Chondrocyte (in vitro differentiated cells): ENCODE measurements around the gene RERE. TPM values are rescaled to one million over a fixed set of nuclear protein-coding genes. Genes with fewer than 3 reads are reported as not detected.

Experiments used
- DNase-seq: peaks from one replicate; pipeline ENCODE4 v3.0.0; 2021; ENCODE audit warnings: mixed read lengths, low spot score
- H3K27ac Mint-ChIP-seq: one replicate; pipeline ENCODE4 v1.8.0; 2021; ENCODE audit warnings: mild to moderate bottlenecking, moderate library complexity, mixed read lengths; ENCODE audit not compliant: unreplicated experiment
- H3K27me3 Mint-ChIP-seq: 2 replicates; pipeline ENCODE4 v1.8.0; 2021; ENCODE audit warnings: low read depth, mixed read lengths
- H3K36me3 Mint-ChIP-seq: 2 replicates; pipeline ENCODE4 v1.8.0; 2021; ENCODE audit warnings: low read depth, mixed read lengths
- H3K4me1 Mint-ChIP-seq: 2 replicates; pipeline ENCODE4 v1.8.0; 2021; ENCODE audit warnings: low read depth, mild to moderate bottlenecking, mixed read lengths
- H3K4me3 Mint-ChIP-seq: one replicate; pipeline ENCODE4 v1.8.0; 2021; ENCODE audit warnings: mild to moderate bottlenecking, moderate library complexity, mixed read lengths; ENCODE audit not compliant: unreplicated experiment
- H3K9me3 Mint-ChIP-seq: 2 replicates; pipeline ENCODE4 v1.8.0; 2021; ENCODE audit warnings: low read depth, mixed read lengths
- total RNA-seq: library from RNA; stranded (reverse); gene quantifications from 3 replicates; pipeline ENCODE4 v1.2.1, GENCODE V29; 2021
- TF ChIP-seq, protein P1 (sequence below): fragments of 200-600 bp; sonication (generic); IDR thresholded peaks from 2 replicates; pipeline ENCODE4 v1.5.0; 2021; ENCODE audit warnings: antibody characterized with exemption, mild to moderate bottlenecking, moderate library complexity

RERE gene
- total RNA-seq, 1 donor from 2014 or later, result 64.9 TPM

- H3K4me1 Mint-ChIP-seq, result peaks cover 27% of the 10 kb centered on the region
- H3K4me3 Mint-ChIP-seq, result no peak overlapping the region
- TF ChIP-seq, protein P1, sequence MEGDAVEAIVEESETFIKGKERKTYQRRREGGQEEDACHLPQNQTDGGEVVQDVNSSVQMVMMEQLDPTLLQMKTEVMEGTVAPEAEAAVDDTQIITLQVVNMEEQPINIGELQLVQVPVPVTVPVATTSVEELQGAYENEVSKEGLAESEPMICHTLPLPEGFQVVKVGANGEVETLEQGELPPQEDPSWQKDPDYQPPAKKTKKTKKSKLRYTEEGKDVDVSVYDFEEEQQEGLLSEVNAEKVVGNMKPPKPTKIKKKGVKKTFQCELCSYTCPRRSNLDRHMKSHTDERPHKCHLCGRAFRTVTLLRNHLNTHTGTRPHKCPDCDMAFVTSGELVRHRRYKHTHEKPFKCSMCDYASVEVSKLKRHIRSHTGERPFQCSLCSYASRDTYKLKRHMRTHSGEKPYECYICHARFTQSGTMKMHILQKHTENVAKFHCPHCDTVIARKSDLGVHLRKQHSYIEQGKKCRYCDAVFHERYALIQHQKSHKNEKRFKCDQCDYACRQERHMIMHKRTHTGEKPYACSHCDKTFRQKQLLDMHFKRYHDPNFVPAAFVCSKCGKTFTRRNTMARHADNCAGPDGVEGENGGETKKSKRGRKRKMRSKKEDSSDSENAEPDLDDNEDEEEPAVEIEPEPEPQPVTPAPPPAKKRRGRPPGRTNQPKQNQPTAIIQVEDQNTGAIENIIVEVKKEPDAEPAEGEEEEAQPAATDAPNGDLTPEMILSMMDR, result no peak
- H3K27ac Mint-ChIP-seq, result no peak overlapping the region
- no peak for DNase-seq
- H3K9me3 Mint-ChIP-seq, result no peaks in the 10 kb centered on the region
- no peaks in the 10 kb centered on the region for H3K27me3 Mint-ChIP-seq
- peaks cover 13% of the 10 kb centered on the region for H3K36me3 Mint-ChIP-seq
These were observed 397.6 kb downstream of the RERE start for GRCh38 chr1:8419861-8420260.

- Mint-ChIP-seq H3K27ac (no peak overlapping the region), H3K36me3 (peaks cover 13% of the 10 kb centered on the region), H3K27me3 (no peaks in the 10 kb centered on the region), H3K4me3 (no peak overlapping the region), H3K9me3 (no peaks in the 10 kb centered on the region), H3K4me1 (peaks cover 20% of the 10 kb centered on the region)
- no peak for DNase-seq
- TF ChIP-seq, protein P1, result no peak
These were observed 398.3 kb downstream of the RERE start for GRCh38 chr1:8419172-8419571.

DNA sequence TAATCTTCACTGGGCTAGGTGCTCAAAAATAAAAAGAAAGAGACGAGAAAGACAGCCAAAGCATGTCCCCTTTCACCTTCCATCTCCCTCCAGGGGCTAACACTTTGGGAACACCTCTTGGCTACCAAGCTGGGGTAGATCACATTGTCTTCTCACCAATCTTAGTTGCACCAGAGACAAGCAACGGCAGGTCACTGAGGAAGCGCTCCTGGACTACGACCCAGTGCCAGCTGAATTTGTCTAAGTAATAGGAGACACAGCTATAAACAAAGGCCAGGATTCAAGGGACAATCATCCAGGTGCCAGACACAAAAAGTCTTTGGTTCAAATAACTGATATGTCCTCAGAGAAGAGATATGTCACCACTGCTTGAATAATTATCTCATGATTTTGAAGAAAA, 399.1 kb downstream of the RERE start:
- Mint-ChIP-seq H3K4me1 (peaks cover 19% of the 10 kb centered on the region), H3K27me3 (no peaks in the 10 kb centered on the region), H3K36me3 (peaks cover 13% of the 10 kb centered on the region), H3K27ac (peak overlapping the region; percentile 45), H3K4me3 (no peak overlapping the region), H3K9me3 (no peaks in the 10 kb centered on the region)
- TF ChIP-seq, protein P1, result no peak
- no peak for DNase-seq

DNA sequence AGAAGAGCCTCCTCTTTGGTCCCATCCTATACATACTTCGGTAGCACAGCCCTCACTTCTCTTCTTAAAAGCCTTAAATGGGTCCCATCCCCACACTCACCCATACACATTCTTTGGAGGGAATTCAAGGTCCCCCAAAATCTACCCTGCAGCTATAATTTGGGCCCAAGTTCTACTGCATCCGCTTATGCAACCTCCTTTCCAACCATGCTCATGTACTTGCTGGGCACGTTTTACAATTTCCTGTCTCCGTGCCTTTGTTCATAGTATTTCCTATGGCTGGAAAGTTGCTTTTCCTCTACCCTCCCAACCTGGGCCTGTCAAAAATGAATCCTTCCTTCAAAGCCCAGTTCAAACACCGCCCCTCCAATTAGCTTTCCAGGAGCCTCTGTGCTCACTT, 399.8 kb downstream of the RERE start:
- H3K27ac Mint-ChIP-seq, result peak overlapping the region; percentile 29
- H3K9me3 Mint-ChIP-seq, result no peaks in the 10 kb centered on the region
- H3K4me3 Mint-ChIP-seq, result no peak overlapping the region
- DNase-seq, result no peak
- peaks cover 13% of the 10 kb centered on the region for H3K36me3 Mint-ChIP-seq
- TF ChIP-seq, protein P1, result no peak
- no peaks in the 10 kb centered on the region for H3K27me3 Mint-ChIP-seq
- H3K4me1 Mint-ChIP-seq, result peaks cover 22% of the 10 kb centered on the region

DNA sequence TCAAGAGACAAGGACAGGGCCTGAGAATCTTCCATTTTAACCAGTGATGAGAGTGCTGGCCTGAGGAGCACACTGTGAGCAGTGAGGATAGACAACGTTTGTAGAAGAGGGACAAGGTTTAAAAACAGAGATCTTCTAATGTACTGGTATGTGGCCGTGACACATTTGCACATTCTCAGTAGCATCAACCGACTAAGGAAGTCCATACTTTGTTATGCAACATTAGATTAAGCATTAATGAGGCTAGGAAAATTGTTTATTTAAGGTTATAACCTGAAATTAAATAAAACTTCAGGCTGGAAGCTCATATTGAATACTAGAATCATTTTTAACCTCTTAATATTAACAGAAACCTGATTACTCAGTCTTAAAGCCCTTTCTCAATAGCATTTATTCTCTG, 400.6 kb downstream of the RERE start:
- no peaks in the 10 kb centered on the region for H3K27me3 Mint-ChIP-seq
- no peak overlapping the region for H3K4me3 Mint-ChIP-seq
- peaks cover 13% of the 10 kb centered on the region for H3K36me3 Mint-ChIP-seq

More for the DNA sequence above, 400.6 kb downstream of the RERE start:
- H3K9me3 Mint-ChIP-seq, result no peaks in the 10 kb centered on the region
- DNase-seq, result no peak
- TF ChIP-seq, protein P1, result no peak
- no peak overlapping the region for H3K27ac Mint-ChIP-seq
- H3K4me1 Mint-ChIP-seq, result peaks cover 30% of the 10 kb centered on the region
